VCaP (cell line): ENCODE results near the gene LRRC14B.
"Not testable (repeated sequence)": the region's sequence is repeated elsewhere in the genome, so short reads cannot be mapped to it uniquely, and the experiment has no call there.

Source experiments
- H3K27ac ChIP-seq: fragments of 450-650 bp; 2 replicates; pipeline ENCODE4 v1.5.1; 2017
- TF ChIP-seq, protein P1 (sequence below): fragments of 450-650 bp; conservative IDR thresholded peaks from 2 replicates; pipeline ENCODE4 v1.5.1; 2017; ENCODE audit warnings: mild to moderate bottlenecking, moderate library complexity

Gene LRRC14B

DNA sequence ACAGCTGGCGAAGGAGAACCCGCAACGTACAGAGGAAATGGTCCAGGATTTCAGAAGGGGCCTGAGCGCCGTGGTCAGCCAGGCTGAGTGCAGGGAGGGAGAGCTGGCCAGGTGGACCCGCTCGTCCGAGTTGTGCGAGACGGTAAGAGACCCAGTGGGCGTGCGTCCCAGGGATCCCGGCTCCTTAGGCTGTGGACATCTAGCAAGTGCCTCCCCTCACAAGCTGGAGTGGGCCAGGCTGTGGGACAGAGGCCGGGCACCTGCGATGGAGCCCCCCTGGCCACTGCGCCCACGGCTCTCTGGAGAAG is 29.5 kb upstream of the LRRC14B start:
- no peak overlapping the region for H3K27ac ChIP-seq
- TF ChIP-seq, protein P1, sequence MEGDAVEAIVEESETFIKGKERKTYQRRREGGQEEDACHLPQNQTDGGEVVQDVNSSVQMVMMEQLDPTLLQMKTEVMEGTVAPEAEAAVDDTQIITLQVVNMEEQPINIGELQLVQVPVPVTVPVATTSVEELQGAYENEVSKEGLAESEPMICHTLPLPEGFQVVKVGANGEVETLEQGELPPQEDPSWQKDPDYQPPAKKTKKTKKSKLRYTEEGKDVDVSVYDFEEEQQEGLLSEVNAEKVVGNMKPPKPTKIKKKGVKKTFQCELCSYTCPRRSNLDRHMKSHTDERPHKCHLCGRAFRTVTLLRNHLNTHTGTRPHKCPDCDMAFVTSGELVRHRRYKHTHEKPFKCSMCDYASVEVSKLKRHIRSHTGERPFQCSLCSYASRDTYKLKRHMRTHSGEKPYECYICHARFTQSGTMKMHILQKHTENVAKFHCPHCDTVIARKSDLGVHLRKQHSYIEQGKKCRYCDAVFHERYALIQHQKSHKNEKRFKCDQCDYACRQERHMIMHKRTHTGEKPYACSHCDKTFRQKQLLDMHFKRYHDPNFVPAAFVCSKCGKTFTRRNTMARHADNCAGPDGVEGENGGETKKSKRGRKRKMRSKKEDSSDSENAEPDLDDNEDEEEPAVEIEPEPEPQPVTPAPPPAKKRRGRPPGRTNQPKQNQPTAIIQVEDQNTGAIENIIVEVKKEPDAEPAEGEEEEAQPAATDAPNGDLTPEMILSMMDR, result no peak

DNA sequence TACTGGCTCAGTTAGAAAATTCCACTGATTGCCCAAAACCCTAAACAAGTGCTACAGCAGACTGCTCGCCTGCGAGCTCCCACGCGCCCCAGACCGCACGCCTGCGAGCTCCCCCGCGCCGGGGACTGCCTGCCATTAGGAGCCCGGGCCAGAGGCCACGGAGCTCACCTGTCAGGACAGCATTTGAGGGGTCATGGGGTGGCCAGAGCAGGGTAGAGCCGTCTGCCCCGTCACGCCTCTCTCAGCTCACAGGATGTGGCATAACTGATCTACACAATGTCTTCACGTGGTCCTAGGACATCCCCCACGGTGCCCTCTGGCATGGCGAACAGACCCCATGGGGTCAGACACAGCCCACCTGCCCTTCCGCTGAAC is 29.1 kb upstream of the LRRC14B start:
- TF ChIP-seq, protein P1, result no peak
- H3K27ac ChIP-seq, result no peak overlapping the region

DNA sequence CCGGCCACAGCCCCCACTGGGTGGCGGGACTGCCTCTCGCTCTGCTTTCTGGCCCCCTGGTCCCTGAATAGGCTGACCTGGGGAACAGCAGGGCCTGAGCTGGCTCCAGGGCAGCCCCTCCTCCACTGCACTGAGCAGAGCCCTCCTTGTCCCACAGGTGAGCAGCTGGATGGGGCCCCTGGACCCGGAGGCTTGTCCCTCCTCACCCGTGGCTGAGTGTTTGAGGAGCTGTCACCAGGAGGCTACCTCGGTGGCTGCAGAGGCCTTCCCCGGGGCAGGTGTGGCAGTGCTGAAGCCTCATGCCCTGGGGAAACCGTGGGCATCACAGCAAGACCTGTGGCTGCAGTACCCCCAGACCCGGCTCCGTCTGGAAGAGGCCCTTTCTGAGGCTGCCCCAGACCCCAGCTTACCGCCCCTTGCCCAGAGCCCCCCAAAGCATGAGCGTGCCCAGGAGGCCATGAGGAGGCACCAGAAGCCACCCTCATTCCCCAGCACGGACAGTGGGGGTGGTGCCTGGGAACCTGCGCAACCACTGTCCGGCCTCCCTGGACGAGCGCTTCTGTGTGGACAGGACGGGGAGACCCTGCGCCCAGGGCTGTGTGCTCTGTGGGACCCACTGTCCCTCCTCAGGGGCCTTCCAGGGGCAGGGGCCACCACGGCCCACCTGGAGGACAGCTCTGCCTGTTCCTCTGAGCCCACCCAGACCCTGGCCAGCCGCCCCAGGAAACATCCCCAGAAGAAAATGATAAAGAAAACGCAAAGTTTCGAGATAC is 28.5 kb upstream of the LRRC14B start:
- TF ChIP-seq, protein P1, result no peak
- no peak overlapping the region for H3K27ac ChIP-seq

DNA sequence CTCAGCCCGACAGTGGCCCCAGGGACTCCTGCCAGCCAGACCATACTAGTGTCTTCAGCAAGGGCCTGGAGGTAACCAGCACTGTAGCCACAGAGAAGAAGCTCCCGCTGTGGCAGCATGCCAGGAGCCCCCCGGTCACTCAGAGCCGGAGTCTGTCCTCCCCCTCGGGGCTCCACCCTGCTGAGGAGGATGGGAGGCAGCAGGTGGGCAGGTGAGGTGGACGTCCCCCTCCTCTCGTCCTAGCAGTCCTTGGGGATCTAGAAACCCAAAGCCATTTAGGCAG is 28.0 kb upstream of the LRRC14B start:
- TF ChIP-seq, protein P1, result no peak
- no peak overlapping the region for H3K27ac ChIP-seq

DNA sequence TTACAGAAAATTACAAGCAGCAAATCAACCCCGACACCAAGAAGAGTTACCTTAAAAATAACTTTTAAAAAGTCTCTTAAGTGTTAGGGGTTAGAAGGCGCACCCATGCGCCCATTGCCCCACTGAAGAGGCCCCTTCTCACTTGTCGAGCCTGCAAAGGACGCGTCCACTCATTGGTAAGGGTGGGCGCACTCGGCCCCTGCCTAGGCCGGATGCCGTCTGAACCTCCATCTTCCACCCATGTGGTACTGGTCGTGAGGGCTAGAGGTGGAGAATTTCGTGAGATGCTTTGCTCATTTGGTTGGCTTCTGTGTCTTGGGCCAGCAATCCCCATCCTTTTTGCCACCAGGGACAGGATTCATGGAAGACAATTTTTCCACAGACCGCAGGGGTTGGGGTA is 27.5 kb upstream of the LRRC14B start:
- TF ChIP-seq, protein P1, result no peak
- no peak overlapping the region for H3K27ac ChIP-seq

DNA sequence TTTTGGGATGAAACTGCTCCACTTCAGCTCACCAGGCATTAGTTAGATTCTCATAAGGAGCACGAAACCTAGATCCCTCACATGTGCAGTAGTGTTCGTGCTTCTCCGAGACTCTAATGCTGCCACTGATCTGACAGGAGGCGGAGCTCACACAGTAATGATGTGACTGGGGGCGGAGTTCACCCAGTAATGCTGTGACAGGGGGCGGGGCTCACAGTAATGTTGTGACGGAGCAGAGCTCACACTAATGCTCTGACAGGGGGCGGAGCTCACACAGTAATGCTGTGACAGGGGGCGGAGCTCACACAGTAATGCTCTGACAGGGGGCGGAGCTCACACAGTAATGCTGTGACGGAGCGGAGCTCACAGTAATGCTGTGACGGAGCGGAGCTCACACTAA is 27.1 kb upstream of the LRRC14B start:
- H3K27ac ChIP-seq, result no peak overlapping the region
- TF ChIP-seq, protein P1, result no peak

DNA sequence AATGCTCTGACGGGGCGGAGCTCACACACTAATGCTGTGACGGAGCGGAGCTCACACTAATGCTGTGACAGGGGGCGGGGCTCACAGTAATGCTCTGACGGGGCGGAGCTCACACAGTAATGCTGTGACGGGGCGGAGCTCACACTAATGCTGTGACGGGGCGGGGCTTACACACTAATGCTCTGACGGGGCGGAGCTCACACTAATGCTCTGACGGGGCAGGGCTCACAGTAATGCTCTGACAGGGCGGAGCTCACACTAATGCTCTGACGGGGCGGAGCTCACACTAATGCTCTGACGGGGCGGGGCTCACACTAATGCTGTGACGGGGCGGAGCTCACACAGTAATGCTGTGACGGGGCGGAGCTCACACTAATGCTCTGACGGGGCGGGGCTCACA is 26.5 kb upstream of the LRRC14B start:
- H3K27ac ChIP-seq, result not testable (repeated sequence)

DNA sequence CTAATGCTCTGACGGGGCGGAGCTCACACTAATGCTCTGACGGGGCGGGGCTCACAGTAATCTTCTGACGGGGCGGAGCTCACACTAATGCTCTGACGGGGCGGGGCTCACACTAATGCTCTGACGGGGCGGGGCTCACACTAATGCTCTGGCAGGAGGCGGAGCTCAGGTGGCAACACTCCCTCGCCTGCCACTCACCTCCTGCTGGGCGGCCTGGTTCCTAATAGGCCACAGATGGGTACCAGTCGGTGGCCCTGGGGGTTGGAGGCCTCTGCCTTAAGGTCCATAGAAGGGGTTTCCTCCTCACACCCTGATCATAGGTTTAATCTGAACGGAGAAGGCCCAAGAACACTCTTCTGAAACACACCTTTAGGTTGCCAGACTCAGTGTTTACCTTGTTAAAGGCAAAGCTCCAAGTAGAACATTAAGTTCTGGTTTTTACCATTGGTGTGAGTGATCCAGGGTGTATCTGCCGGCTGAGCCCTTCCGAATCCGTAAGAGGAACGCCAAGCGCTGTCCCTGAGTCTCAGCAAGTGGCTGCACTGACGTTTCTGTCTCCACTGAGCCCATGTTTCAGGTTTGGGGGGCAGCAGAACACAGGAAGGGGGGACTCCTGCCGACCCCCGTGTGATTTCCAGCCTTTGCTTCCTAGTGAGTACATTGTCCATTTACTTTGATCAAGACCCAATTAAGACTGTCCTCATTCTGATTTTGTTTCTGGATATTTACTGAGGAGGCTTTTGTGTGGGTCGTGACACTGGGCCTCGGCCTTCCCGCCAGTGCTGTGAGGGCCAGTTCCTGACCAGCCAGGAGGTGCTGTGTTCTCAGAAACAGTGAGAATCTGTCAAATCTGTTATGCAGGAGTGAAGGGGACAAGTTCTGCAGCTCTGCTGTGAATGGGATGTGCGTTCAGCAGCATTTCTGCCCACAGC is 24.6 kb upstream of the LRRC14B start:
- TF ChIP-seq, protein P1, result no peak
- H3K27ac ChIP-seq, result peak overlapping the region; percentile 75
